KMS-11 (cell line): ENCODE measurements around the gene HNRNPCL1.
"Not testable (repeated sequence)": the region's sequence is repeated elsewhere in the genome, so short reads cannot be mapped to it uniquely, and the experiment has no call there.

Experiments
- H2AFZ ChIP-seq: fragments of 200-600 bp; sonication (generic); 2 replicates; pipeline ENCODE4 v1.6.1; 2016; ENCODE audit warnings: antibody characterized with exemption, mixed run types, low read depth
- H3K27ac ChIP-seq: fragments of 200-600 bp; sonication (generic); 2 replicates; pipeline ENCODE4 v1.6.1; 2016; ENCODE audit warnings: mild to moderate bottlenecking, mixed run types
- H3K27me3 ChIP-seq: fragments of 200-600 bp; sonication (generic); 2 replicates; pipeline ENCODE4 v1.6.1; 2017; ENCODE audit warnings: mild to moderate bottlenecking, low read depth, mixed run types, moderate library complexity; ENCODE audit not compliant: insufficient read depth
- H3K36me3 ChIP-seq: fragments of 200-600 bp; sonication (generic); 2 replicates; pipeline ENCODE4 v1.6.1; 2017; ENCODE audit warnings: mild to moderate bottlenecking, mixed run types; ENCODE audit not compliant: insufficient read depth
- H3K4me1 ChIP-seq: fragments of 200-600 bp; sonication (generic); 2 replicates; pipeline ENCODE4 v1.6.1; 2016; ENCODE audit warnings: mild to moderate bottlenecking, low read depth, mixed run types; ENCODE audit not compliant: poor library complexity, severe bottlenecking
- H3K4me2 ChIP-seq: fragments of 200-600 bp; sonication (generic); 2 replicates; pipeline ENCODE4 v1.7.0; 2016; ENCODE audit warnings: mild to moderate bottlenecking, mixed run types
- H3K4me3 ChIP-seq: fragments of 200-600 bp; sonication (generic); IDR thresholded peaks from 2 replicates; pipeline ENCODE4 v1.6.1; 2017; ENCODE audit warnings: low read depth, low read length, mixed read lengths; ENCODE audit not compliant: insufficient read depth
- H3K79me2 ChIP-seq: fragments of 200-600 bp; sonication (generic); 2 replicates; pipeline ENCODE4 v1.6.1; 2016; ENCODE audit warnings: low read depth, mixed run types; ENCODE audit not compliant: insufficient read depth
- H3K9ac ChIP-seq: fragments of 200-600 bp; sonication (generic); 2 replicates; pipeline ENCODE4 v1.6.1; 2016; ENCODE audit warnings: mild to moderate bottlenecking, mixed run types
- H4K20me1 ChIP-seq: fragments of 200-600 bp; sonication (generic); 2 replicates; pipeline ENCODE4 v1.6.1; 2016; ENCODE audit warnings: mild to moderate bottlenecking, mixed run types; ENCODE audit not compliant: insufficient read depth
- TF ChIP-seq, protein P1 (sequence below): fragments of 200-600 bp; sonication (generic); conservative IDR thresholded peaks from 2 replicates; pipeline ENCODE4 v1.6.1; 2017; ENCODE audit warnings: low read depth, mild to moderate bottlenecking, antibody characterized with exemption, low read length, moderate library complexity, mixed read lengths

Gene HNRNPCL1

DNA sequence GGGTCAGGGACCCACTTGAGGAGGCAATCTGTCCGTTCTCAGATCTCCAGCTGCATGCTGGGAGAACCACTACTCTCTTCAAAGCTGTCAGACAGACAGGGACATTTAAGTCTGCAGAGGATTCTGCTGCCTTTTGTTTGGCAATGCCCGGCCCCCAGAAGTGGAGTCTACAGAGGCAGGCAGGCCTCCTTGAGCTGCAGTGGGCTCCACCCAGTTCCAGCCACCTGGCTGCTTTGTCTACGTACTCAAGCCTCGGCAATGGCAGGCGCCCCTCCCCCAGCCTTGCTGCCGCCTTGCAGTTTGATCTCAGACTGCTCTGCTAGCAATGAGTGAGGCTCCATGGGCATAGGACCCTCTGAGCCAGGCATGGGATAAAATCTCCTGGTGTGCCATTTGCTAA lies 29.5 kb downstream of the HNRNPCL1 start:
- H3K9ac ChIP-seq, H3K4me1 ChIP-seq, H2AFZ ChIP-seq, H3K4me2 ChIP-seq, H4K20me1 ChIP-seq, H3K36me3 ChIP-seq, H3K4me3 ChIP-seq, H3K27me3 ChIP-seq, H3K27ac ChIP-seq, H3K79me2 ChIP-seq: not testable (repeated sequence)

DNA sequence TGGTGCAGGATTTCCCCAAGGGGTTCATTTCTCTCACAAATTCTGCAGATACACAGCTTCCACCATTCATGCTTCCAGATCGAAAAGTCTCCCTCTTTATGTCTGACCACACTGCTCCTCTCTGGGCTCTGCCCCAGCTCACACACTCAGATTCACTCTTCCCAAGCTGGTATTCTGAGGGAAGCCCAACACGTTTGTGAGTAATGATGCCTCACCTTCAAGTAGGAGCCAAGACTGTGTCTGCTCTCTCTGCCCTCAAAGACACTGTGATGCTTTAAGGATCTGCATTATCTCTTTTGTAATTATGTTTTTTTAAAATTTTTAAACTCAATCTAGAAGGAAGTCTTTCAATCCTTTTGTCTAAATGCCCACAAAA lies 37.1 kb downstream of the HNRNPCL1 start:
- Histone ChIP-seq H2AFZ (no peak overlapping the region), H4K20me1 (no peaks in the 10 kb centered on the region), H3K27me3 (no peaks in the 10 kb centered on the region), H3K4me3 (no peak overlapping the region), H3K79me2 (no peaks in the 10 kb centered on the region), H3K4me1 (no peaks in the 10 kb centered on the region), H3K27ac (no peak overlapping the region), H3K9ac (no peak overlapping the region), H3K36me3 (no peaks in the 10 kb centered on the region), H3K4me2 (no peak overlapping the region)
- TF ChIP-seq, protein P1, sequence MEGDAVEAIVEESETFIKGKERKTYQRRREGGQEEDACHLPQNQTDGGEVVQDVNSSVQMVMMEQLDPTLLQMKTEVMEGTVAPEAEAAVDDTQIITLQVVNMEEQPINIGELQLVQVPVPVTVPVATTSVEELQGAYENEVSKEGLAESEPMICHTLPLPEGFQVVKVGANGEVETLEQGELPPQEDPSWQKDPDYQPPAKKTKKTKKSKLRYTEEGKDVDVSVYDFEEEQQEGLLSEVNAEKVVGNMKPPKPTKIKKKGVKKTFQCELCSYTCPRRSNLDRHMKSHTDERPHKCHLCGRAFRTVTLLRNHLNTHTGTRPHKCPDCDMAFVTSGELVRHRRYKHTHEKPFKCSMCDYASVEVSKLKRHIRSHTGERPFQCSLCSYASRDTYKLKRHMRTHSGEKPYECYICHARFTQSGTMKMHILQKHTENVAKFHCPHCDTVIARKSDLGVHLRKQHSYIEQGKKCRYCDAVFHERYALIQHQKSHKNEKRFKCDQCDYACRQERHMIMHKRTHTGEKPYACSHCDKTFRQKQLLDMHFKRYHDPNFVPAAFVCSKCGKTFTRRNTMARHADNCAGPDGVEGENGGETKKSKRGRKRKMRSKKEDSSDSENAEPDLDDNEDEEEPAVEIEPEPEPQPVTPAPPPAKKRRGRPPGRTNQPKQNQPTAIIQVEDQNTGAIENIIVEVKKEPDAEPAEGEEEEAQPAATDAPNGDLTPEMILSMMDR: no peak

DNA sequence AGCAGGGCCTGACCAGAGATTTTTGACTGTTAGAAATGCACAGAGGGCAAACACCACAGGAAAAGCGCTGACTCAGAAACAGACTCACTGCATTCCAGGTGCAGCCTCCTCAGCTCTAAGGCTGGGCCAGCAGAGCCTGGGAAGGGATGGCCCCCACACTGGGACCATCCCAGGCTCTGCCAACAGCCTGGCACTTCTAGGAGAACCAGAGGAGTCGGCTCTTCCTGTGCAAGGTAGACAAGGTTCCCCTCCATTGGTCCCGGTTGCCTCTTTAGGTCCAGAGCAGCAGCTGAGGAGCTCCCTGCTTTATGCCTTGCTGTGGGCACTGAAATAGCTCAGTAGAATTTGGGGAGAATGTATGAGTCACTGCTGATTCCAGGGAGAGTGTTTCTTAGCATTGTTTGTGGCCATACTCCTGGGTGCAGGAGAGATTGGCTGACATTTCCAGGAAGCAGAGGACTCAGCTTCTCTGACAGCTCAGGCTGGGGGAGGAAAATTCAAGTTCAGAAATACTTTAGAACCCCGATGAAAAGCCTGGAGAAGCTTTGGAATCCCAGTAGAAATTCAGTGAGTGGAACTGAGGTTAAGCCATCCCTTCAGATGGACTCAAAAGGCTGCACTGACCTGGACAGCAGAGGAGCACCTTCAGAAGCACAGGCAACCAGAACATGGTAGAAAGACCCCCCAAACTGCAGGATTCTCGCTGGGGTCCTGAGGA lies 37.7 kb downstream of the HNRNPCL1 start:
- no peaks in the 10 kb centered on the region for H4K20me1 ChIP-seq
- H2AFZ ChIP-seq: no peak overlapping the region
- no peak overlapping the region for H3K4me3 ChIP-seq
- H3K36me3 ChIP-seq: no peaks in the 10 kb centered on the region
- no peaks in the 10 kb centered on the region for H3K79me2 ChIP-seq
- no peak overlapping the region for H3K27ac ChIP-seq
- H3K9ac ChIP-seq: no peak overlapping the region
- no peak overlapping the region for H3K4me2 ChIP-seq
- no peaks in the 10 kb centered on the region for H3K4me1 ChIP-seq
- TF ChIP-seq, protein P1: no peak
- no peaks in the 10 kb centered on the region for H3K27me3 ChIP-seq

DNA sequence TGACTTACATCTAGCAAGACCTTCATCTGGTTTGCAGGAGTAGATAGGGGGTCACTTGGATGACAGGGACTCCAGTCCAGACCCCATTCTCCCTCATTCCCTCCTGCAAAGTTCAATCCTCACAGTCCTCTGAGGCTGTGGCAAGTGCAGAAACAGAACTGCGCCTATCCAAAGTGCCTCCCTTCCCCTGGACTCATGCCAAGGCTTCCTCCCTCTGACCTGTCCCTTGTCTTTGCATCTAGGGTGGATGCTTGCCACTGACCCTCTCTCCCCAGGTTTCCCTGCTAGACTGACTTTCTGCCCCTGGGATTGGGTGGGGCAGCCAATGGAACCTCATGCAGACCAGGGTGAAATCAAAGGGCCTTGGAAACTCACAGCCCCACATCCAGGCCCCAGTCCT lies 38.6 kb downstream of the HNRNPCL1 start:
- H3K79me2 ChIP-seq: no peaks in the 10 kb centered on the region
- no peaks in the 10 kb centered on the region for H4K20me1 ChIP-seq
- H3K36me3 ChIP-seq: no peaks in the 10 kb centered on the region
- no peaks in the 10 kb centered on the region for H3K27me3 ChIP-seq
- no peak overlapping the region for H3K4me3 ChIP-seq
- H3K27ac ChIP-seq: no peak overlapping the region
- TF ChIP-seq, protein P1: no peak
- H2AFZ ChIP-seq: no peak overlapping the region
- no peak overlapping the region for H3K9ac ChIP-seq
- no peaks in the 10 kb centered on the region for H3K4me1 ChIP-seq
- H3K4me2 ChIP-seq: no peak overlapping the region

DNA sequence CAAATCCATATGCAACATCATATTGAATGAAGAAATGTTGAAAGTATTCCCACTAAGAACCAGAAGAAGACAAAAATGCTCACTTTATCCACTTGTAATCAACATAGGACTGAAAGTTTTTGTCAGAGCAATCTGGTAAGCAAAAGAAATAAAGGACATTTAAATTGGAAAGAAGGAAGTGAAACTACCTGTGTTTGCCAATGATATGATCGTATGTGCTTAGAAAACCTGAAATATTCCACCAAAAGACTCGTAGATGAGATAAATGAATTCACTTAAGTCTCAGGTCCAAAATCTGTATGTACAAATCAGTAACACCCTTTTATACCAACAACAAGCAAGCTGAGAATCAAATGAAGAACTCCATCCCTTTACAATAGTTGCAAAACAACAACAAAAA lies 48.8 kb downstream of the HNRNPCL1 start:
- Histone ChIP-seq H3K4me3 (no peak overlapping the region), H3K27me3 (no peaks in the 10 kb centered on the region), H3K27ac (no peak overlapping the region), H3K9ac (no peak overlapping the region), H3K79me2 (no peaks in the 10 kb centered on the region), H2AFZ (no peak overlapping the region), H3K4me2 (no peak overlapping the region), H3K36me3 (no peaks in the 10 kb centered on the region), H3K4me1 (no peaks in the 10 kb centered on the region), H4K20me1 (no peaks in the 10 kb centered on the region)
- TF ChIP-seq, protein P1: no peak
